SJSA1 (cell line): ENCODE results near the gene SUDS3. TPM values are rescaled to one million over a fixed set of nuclear protein-coding genes. Genes with fewer than 3 reads are reported as not detected.

Source experiments
- DNase-seq, 2 experiments: peaks; one replicate each; pipeline ENCODE4 v3.0.0-alpha.2; 2015 to 2020; ENCODE audit warnings: low spot score in 2 of 2, low read depth in 1 of 2
- H3K27ac ChIP-seq: fragments of 250-450 bp; sonication (Bioruptor Pico); 2 replicates; pipeline ENCODE4 v1.5.1; 2020; ENCODE audit warnings: mild to moderate bottlenecking, moderate library complexity
- H3K27me3 ChIP-seq: fragments of 250-450 bp; sonication (Bioruptor Pico); replicated peaks from 2 replicates; pipeline ENCODE4 v1.5.1; 2020; ENCODE audit warnings: mild to moderate bottlenecking, moderate library complexity
- H3K36me3 ChIP-seq: fragments of 250-450 bp; sonication (Bioruptor Pico); 2 replicates; pipeline ENCODE4 v1.5.1; 2020; ENCODE audit warnings: mild to moderate bottlenecking
- H3K4me1 ChIP-seq: fragments of 250-450 bp; sonication (Bioruptor Pico); replicated peaks from 2 replicates; pipeline ENCODE4 v1.6.1; 2021; ENCODE audit warnings: mild to moderate bottlenecking
- H3K4me3 ChIP-seq: fragments of 250-450 bp; sonication (Bioruptor Pico); 2 replicates; pipeline ENCODE4 v1.5.1; 2020; ENCODE audit warnings: mild to moderate bottlenecking
- H3K9me3 ChIP-seq: fragments of 250-450 bp; sonication (Bioruptor Pico); replicated peaks from 2 replicates; pipeline ENCODE4 v1.5.1; 2020; ENCODE audit warnings: mild to moderate bottlenecking
- total RNA-seq: library from RNA; depleted of rRNA; stranded (reverse); fragments of >200 nt; shearing (Covaris generic); gene quantifications from 2 replicates; pipeline ENCODE4 v1.2.3, GENCODE V29; 2014; rRNA removed

SUDS3 gene
- total RNA-seq, 1 experiment from 2014 or later: 42.8 TPM

DNA sequence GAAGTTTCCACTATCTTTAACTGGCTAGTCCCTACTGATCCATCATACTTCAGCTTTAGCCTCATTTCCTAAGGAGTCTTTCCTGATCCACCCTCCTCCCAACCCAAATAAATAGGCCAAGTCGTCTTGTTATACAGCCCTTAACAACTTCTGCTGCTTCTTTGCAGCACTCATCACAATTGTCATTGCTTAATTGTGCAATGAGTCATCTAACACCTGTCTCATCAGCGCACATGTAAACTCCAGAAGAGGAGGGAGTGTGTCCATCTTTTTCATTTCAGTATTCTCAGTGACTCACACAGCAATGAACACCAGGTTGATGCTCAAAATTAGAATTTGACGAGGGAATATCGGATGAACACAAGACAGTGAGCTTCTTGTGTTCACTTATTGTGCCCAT lies 87.3 kb downstream of the SUDS3 start:
- no peaks in the 10 kb centered on the region for H3K4me1 ChIP-seq

DNA sequence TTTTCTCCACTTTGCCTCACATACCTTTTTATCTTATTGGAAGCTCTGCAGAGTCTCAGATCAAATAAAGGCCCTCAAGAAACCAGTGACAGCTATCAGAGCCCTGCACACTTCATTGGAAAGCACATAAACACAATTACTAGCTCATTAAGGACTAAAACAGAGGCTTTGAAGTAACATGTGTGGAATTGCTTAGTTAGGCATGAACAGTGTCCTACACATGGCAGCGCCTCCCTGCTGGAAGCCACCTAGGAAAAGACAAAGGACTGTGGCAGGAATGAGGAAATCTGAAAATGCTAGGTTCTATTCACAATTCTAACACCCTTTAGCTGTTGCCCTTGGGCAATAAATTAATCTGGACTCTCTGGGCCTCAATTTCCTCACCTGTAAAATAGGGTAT lies 89.4 kb downstream of the SUDS3 start:
- no peak overlapping the region for H3K27ac ChIP-seq
- H3K27me3 ChIP-seq: no peaks in the 10 kb centered on the region
- H3K4me3 ChIP-seq: no peak overlapping the region
- no peak for DNase-seq
- no peaks in the 10 kb centered on the region for H3K4me1 ChIP-seq
- H3K36me3 ChIP-seq: no peaks in the 10 kb centered on the region
- H3K9me3 ChIP-seq: no peaks in the 10 kb centered on the region

More for the DNA sequence above, 87.3 kb downstream of the SUDS3 start:
- DNase-seq: no peak
- Histone ChIP-seq H3K36me3 (no peaks in the 10 kb centered on the region), H3K4me3 (no peak overlapping the region), H3K9me3 (no peaks in the 10 kb centered on the region), H3K27ac (no peak overlapping the region), H3K27me3 (no peaks in the 10 kb centered on the region)

Other genes with a start within 250 kb of the SUDS3 start
- gene PEBP1, start 240.4 kb upstream of the SUDS3 start, total RNA-seq: 243 and 309 TPM in 2 replicates
- gene TAOK3, start 3.6 kb upstream of the SUDS3 start, total RNA-seq: 10.5 and 16.0 TPM in 2 replicates